CD4-positive, alpha-beta T cell (primary cell): ENCODE results near the gene ATMIN. TPM values are rescaled to one million over a fixed set of nuclear protein-coding genes. Genes with fewer than 3 reads are reported as not detected.
A peak's percentile ranks its signal among the peaks of the same experiment; 100 is the strongest.

Experiments
- ATAC-seq: fragments of 200-7000 bp; cut with Tn5 transposase; one replicate; pipeline ENCODE4 v1.10.0; 2022; ENCODE audit warnings: mild to moderate bottlenecking; ENCODE audit not compliant: poor library complexity
- CTCF ChIA-PET: fragments of 350-600 bp; sonication (Branson Sonifier 250); formaldehyde crosslinking; loops from one replicate; lab custom pipeline; 2021; ENCODE audit warnings: antibody characterized with exemption, inconsistent platforms; lab: Charles Lee
- POLR2A ChIA-PET: fragments of 350-600 bp; sonication (Branson Sonifier 250); formaldehyde crosslinking; loops from one replicate; lab custom pipeline; 2021; ENCODE audit warnings: antibody characterized with exemption, inconsistent platforms; lab: Charles Lee
- DNase-seq, 14 experiments: peaks; one replicate each; pipeline ENCODE4 v3.0.0-alpha.2; 2013 to 2020; ENCODE audit warnings: mixed read lengths in 2 of 14
- H3K27ac ChIP-seq, 2 donors: one replicate each; pipeline versions ENCODE4 v1.5.1 to v1.7.0; 2013; ENCODE audit warnings: low read length in 2 of 2, low read depth in 1 of 2, mild to moderate bottlenecking in 1 of 2
- H3K27me3 ChIP-seq, 2 experiments: 1 replicate in 1 of 2; 2 replicates in 1 of 2; pipeline versions ENCODE4 v1.6.1 to v1.7.0; 2013; ENCODE audit warnings: low read length in 2 of 2, control low read depth in 1 of 2, mild to moderate bottlenecking in 1 of 2, moderate library complexity in 1 of 2; ENCODE audit not compliant: insufficient read depth in 2 of 2, control insufficient read depth in 1 of 2
- H3K36me3 ChIP-seq: one replicate; pipeline ENCODE4 v1.6.1; 2013; ENCODE audit warnings: low read length, control low read depth; ENCODE audit not compliant: insufficient read depth
- H3K4me1 ChIP-seq: one replicate; pipeline ENCODE4 v1.6.1; 2013; ENCODE audit warnings: low read length, control low read depth; ENCODE audit not compliant: insufficient read depth
- H3K4me3 ChIP-seq: one replicate; pipeline ENCODE4 v1.5.1; 2013; ENCODE audit warnings: mild to moderate bottlenecking, low read length, moderate library complexity
- H3K9me3 ChIP-seq, 2 experiments: 1 replicate in 1 of 2; 2 replicates in 1 of 2; pipeline versions ENCODE4 v1.6.1 to v1.7.0; 2013; ENCODE audit warnings: low read length in 2 of 2, mild to moderate bottlenecking in 2 of 2, control low read depth in 1 of 2, moderate library complexity in 1 of 2; ENCODE audit not compliant: control insufficient read depth in 1 of 2, insufficient read depth in 1 of 2
- H3K27ac Mint-ChIP-seq: one replicate; pipeline ENCODE4 v1.8.0; 2020; ENCODE audit warnings: mixed read lengths
- H3K27me3 Mint-ChIP-seq: one replicate; pipeline ENCODE4 v1.8.0; 2021; ENCODE audit warnings: mixed read lengths
- H3K36me3 Mint-ChIP-seq: one replicate; pipeline ENCODE4 v1.8.0; 2021; ENCODE audit warnings: low read depth, mixed read lengths
- H3K4me1 Mint-ChIP-seq: one replicate; pipeline ENCODE4 v1.8.0; 2021; ENCODE audit warnings: low read depth, mixed read lengths
- H3K4me3 Mint-ChIP-seq: one replicate; pipeline ENCODE4 v1.8.0; 2020; ENCODE audit warnings: mild to moderate bottlenecking, mixed read lengths
- H3K9me3 Mint-ChIP-seq: one replicate; pipeline ENCODE4 v1.8.0; 2020; ENCODE audit warnings: mixed read lengths
- intact Hi-C, 2 experiments: fragments of 100-400 bp; cut with DNase I in 1 of 2; cut with micrococcal nuclease in 1 of 2; formaldehyde crosslinking; loops; one replicate each; pipeline versions ENCODE4 v1.15.1 to v1.9.0; 2023 to 2025; cut with DNase I, micrococcal nuclease
- total RNA-seq, 174 experiments: library from RNA in 2 of 174; stranded (reverse) in 2 of 174; gene quantifications; one replicate each; pipeline ENCODE4 v1.2.3 and lab custom pipeline; 2021 to 2026
- TF ChIP-seq, protein P1 (sequence below): fragments of 200-600 bp; IDR thresholded peaks from one replicate; pipeline ENCODE4 v1.8.0; 2022; ENCODE audit warnings: antibody characterized with exemption, mild to moderate bottlenecking

ATMIN gene
- total RNA-seq, 2 experiments from 2014 or later: 29.9 to 31.7 TPM

DNA sequence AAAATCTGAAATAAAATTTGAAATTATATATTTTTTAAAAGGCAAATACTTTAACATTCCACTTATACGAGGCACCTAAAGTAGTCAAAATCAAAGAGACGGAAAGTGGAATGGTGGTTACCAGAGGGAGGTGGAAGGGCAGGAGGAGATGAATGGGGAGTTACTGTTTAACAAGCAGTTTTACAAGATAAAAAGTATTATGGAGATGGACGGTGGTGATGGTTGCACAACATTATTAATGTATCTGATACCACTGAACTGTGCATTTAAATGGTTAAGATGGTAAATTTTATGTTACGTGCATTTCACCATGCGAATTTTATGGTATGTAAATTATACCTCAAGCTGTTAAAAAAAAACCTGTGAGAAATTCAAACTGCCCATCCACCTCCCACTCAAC, 34.3 kb upstream of the ATMIN start:
- TF ChIP-seq, protein P1, sequence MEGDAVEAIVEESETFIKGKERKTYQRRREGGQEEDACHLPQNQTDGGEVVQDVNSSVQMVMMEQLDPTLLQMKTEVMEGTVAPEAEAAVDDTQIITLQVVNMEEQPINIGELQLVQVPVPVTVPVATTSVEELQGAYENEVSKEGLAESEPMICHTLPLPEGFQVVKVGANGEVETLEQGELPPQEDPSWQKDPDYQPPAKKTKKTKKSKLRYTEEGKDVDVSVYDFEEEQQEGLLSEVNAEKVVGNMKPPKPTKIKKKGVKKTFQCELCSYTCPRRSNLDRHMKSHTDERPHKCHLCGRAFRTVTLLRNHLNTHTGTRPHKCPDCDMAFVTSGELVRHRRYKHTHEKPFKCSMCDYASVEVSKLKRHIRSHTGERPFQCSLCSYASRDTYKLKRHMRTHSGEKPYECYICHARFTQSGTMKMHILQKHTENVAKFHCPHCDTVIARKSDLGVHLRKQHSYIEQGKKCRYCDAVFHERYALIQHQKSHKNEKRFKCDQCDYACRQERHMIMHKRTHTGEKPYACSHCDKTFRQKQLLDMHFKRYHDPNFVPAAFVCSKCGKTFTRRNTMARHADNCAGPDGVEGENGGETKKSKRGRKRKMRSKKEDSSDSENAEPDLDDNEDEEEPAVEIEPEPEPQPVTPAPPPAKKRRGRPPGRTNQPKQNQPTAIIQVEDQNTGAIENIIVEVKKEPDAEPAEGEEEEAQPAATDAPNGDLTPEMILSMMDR: no peak
- ChIA-PET CTCF (interaction anchor here (7.9 kb wide), 1 partner anchor 35 kb away, joined by 80 read pairs; the partner anchor contains the start of gene ATMIN), POLR2A (interaction anchor here (0.7 kb wide), 1 partner anchor 16 kb away, joined by 3 read pairs; no protein-coding TSS in a partner anchor)
- H3K36me3 Mint-ChIP-seq: peaks cover 16% of the 10 kb centered on the region
- intact Hi-C loops: loop anchor here in 1 of 2 experiments (10.0 kb wide), 3 partner anchors 197 to 1163 kb away; partner anchors contain the start of genes CDYL2 and DYNLRB2
- Histone ChIP-seq H3K4me1 (peaks cover 33% of the 10 kb centered on the region), H3K27me3 (no peaks in the 10 kb centered on the region), H3K36me3 (no peaks in the 10 kb centered on the region), H3K9me3 (no peaks in the 10 kb centered on the region), H3K27ac (no peak overlapping the region), H3K4me3 (no peak overlapping the region)
- ATAC-seq: no peak
- H3K27me3 Mint-ChIP-seq: no peaks in the 10 kb centered on the region
- peaks cover 71% of the 10 kb centered on the region for H3K4me1 Mint-ChIP-seq
- no peak overlapping the region for H3K27ac Mint-ChIP-seq
- no peaks in the 10 kb centered on the region for H3K9me3 Mint-ChIP-seq
- no peak for DNase-seq
- H3K4me3 Mint-ChIP-seq: no peak overlapping the region

DNA sequence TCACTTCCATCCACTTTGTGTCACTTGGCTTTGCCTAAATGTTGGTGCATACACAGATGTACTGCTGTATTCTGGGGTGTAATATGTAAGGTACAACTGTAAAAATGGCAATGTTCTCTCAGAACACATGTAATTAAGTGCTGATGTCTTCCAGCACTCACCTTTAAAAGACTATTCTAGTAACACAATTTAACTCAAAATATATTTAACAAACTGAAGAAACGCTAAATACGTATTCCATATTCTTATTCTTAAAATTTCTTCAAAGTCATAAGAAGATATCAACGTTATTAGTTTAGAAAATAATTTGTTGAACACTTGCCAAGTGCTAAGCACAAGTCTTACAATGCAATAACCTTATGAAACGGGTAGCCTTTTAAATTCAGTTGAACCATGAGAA, 32.6 kb upstream of the ATMIN start:
- Mint-ChIP-seq H3K4me3 (peak overlapping the region; percentile 84), H3K36me3 (peaks cover 18% of the 10 kb centered on the region), H3K9me3 (no peaks in the 10 kb centered on the region), H3K27ac (peak overlapping the region; percentile 99), H3K4me1 (peaks cover 65% of the 10 kb centered on the region), H3K27me3 (no peaks in the 10 kb centered on the region)
- CTCF ChIA-PET: interaction anchor here (7.9 kb wide), 1 partner anchor 33 kb away, joined by 80 read pairs; the partner anchor contains the start of gene ATMIN
- TF ChIP-seq, protein P1: no peak
- DNase-seq (no peak), ATAC-seq (no peak)
- Histone ChIP-seq H3K4me1 (peaks cover 36% of the 10 kb centered on the region), H3K27ac (peak overlapping the region in 1 of 2 donors; percentile 18), H3K4me3 (no peak overlapping the region), H3K9me3 (no peaks in the 10 kb centered on the region), H3K36me3 (no peaks in the 10 kb centered on the region), H3K27me3 (no peaks in the 10 kb centered on the region)
- intact Hi-C loops: loop anchor here in 1 of 2 experiments (10.0 kb wide), 3 partner anchors 198 to 1162 kb away; partner anchors contain the start of genes CDYL2 and DYNLRB2
- POLR2A ChIA-PET: interaction anchor here (2.1 to 2.5 kb wide), 2 partner anchors 32 to 74 kb away, joined by 7 to 15 read pairs; partner anchors contain the start of genes ATMIN and C16orf46

DNA sequence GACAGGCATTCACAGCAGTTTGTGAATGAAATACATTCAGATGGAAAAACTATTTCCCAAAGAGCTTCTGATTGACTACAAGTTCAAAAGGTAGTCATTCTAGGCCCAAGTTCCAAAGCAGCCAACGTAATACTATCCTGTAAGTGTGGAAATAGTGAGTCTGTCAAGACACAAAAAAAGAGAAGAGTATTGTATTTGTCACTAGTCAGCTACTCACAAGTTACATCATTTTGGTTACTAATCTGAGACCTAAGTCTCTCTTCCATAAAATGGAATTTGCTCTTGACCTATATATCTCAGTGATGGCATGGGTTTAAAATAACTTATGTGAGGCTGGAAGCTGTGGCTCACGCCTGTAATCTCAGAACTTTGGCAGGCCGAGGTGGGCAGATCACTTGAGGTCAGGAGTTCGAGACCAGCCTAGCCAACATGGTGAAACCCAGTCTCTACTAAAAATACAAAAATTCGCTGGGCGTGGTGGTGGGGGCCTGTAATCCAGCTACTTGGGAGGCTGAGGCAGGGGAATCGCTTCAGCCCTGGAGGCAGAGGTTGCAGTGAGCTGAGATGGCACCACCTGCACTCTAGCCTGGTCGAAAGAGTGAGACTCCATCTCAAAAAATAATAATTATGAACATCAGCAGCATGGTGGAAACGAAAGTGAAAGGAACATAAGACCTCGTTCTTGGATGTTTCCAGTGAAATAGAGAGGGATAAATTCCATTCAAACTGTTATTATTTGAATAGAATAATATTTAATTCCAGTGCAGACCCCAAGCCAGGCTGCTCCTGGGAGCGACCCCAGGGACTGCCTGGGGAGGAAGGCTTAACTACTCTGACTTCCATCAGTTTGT, 31.8 kb upstream of the ATMIN start:
- H3K36me3 Mint-ChIP-seq: peaks cover 18% of the 10 kb centered on the region
- ATAC-seq: no peak
- no peaks in the 10 kb centered on the region for H3K9me3 ChIP-seq
- H3K4me1 Mint-ChIP-seq: peaks cover 57% of the 10 kb centered on the region
- CTCF ChIA-PET: interaction anchor here (0.6 to 7.9 kb wide), 6 partner anchors 11 to 1163 kb away, joined by 3 to 80 read pairs (median 4); partner anchors contain the start of gene ATMIN
- H3K4me3 Mint-ChIP-seq: peak overlapping the region; percentile 84
- H3K27me3 Mint-ChIP-seq: no peaks in the 10 kb centered on the region
- H3K4me3 ChIP-seq: peak overlapping the region; percentile 79
- intact Hi-C loops: loop anchor here in 1 of 2 experiments (10.0 kb wide), 3 partner anchors 199 to 1161 kb away; partner anchors contain the start of genes CDYL2 and DYNLRB2
- H3K9me3 Mint-ChIP-seq: no peaks in the 10 kb centered on the region
- TF ChIP-seq, protein P1: no peak
- H3K36me3 ChIP-seq: no peaks in the 10 kb centered on the region
- POLR2A ChIA-PET: interaction anchor here (0.7 to 2.5 kb wide), 4 partner anchors 11 to 1134 kb away, joined by 3 to 15 read pairs (median 5); partner anchors contain the start of genes ATMIN and C16orf46
- no peaks in the 10 kb centered on the region for H3K27me3 ChIP-seq
- H3K27ac ChIP-seq: peak overlapping the region in 1 of 2 donors; percentile 77
- DNase-seq: peak in 3 of 14 experiments; percentile 28 to 48 (median 40)
- H3K27ac Mint-ChIP-seq: peak overlapping the region; percentile 99
- peaks cover 39% of the 10 kb centered on the region for H3K4me1 ChIP-seq
